NCI-H1092 (cell line): Measurements from ENCODE around the gene STK11IP.
"Not testable (repeated sequence)": the region's sequence is repeated elsewhere in the genome, so short reads cannot be mapped to it uniquely, and the experiment has no call there.

ENCODE experiments used
- DNase-seq: peaks from one replicate; lab custom pipeline; 2025; lab: John Stamatoyannopoulos, UW

STK11IP gene

GRCh38 chr2:219650426-219651248 is 53.0 kb downstream of the STK11IP start:
- DNase-seq = no peak

- not testable (repeated sequence) for DNase-seq
These were observed 54.0 kb downstream of the STK11IP start for GRCh38 chr2:219651656-219652055.

GRCh38 chr2:219656526-219656925 is 58.9 kb downstream of the STK11IP start:
- no peak for DNase-seq

GRCh38 chr2:219658196-219658846 is 60.7 kb downstream of the STK11IP start:
- DNase-seq = no peak

GRCh38 chr2:219658874-219659273 is 61.2 kb downstream of the STK11IP start:
- DNase-seq = no peak

GRCh38 chr2:219661197-219661954 is 63.7 kb downstream of the STK11IP start:
- DNase-seq = no peak

GRCh38 chr2:219661955-219662395 is 64.3 kb downstream of the STK11IP start:
- no peak for DNase-seq

- no peak for DNase-seq
These were observed 64.9 kb downstream of the STK11IP start for GRCh38 chr2:219662566-219662965.

GRCh38 chr2:219663116-219663762 is 65.6 kb downstream of the STK11IP start:
- DNase-seq = no peak

GRCh38 chr2:219664041-219664440 is 66.4 kb downstream of the STK11IP start:
- no peak for DNase-seq

GRCh38 chr2:219664944-219665343 is 67.3 kb downstream of the STK11IP start:
- no peak for DNase-seq

GRCh38 chr2:219665926-219666325 is 68.3 kb downstream of the STK11IP start:
- DNase-seq = no peak
